ENCODE data around the gene SPRED1.

The SPRED1 gene

GRCh38 chr15:38285456-38285855 is 32.8 kb downstream of the SPRED1 start:
- DNase-seq: no peak

- no peak for DNase-seq
Measured at GRCh38 chr15:38294126-38294525, 41.5 kb downstream of the SPRED1 start.

GRCh38 chr15:38297623-38298388 is 45.2 kb downstream of the SPRED1 start:
- DNase-seq: no peak

GRCh38 chr15:38299216-38299615 is 46.6 kb downstream of the SPRED1 start:
- no peak for DNase-seq

- DNase-seq: no peak
Measured at GRCh38 chr15:38300395-38300794, 47.8 kb downstream of the SPRED1 start.

- DNase-seq: no peak
Measured at GRCh38 chr15:38304481-38304880, 51.8 kb downstream of the SPRED1 start.

- no peak for DNase-seq
Measured at GRCh38 chr15:38307251-38307650, 54.6 kb downstream of the SPRED1 start.

- no peak for DNase-seq
Measured at GRCh38 chr15:38307861-38308641, 55.4 kb downstream of the SPRED1 start.

GRCh38 chr15:38308797-38309196 is 56.2 kb downstream of the SPRED1 start:
- no peak for DNase-seq

- no peak for DNase-seq
Measured at GRCh38 chr15:38312190-38312589, 59.6 kb downstream of the SPRED1 start.

GRCh38 chr15:38316311-38316710 is 63.7 kb downstream of the SPRED1 start:
- DNase-seq: no peak

GRCh38 chr15:38320181-38320580 is 67.5 kb downstream of the SPRED1 start:
- DNase-seq: no peak

GRCh38 chr15:38320866-38321265 is 68.2 kb downstream of the SPRED1 start:
- DNase-seq: no peak

- DNase-seq: no peak
Measured at GRCh38 chr15:38323895-38324294, 71.3 kb downstream of the SPRED1 start.

GRCh38 chr15:38324939-38325647 is 72.5 kb downstream of the SPRED1 start:
- no peak for DNase-seq

- DNase-seq: no peak
Measured at GRCh38 chr15:38325648-38325990, 73.0 kb downstream of the SPRED1 start.

GRCh38 chr15:38332711-38333110 is 80.1 kb downstream of the SPRED1 start:
- DNase-seq: no peak

GRCh38 chr15:38335116-38335515 is 82.5 kb downstream of the SPRED1 start:
- no peak for DNase-seq

- no peak for DNase-seq
Measured at GRCh38 chr15:38344351-38344750, 91.7 kb downstream of the SPRED1 start.

GRCh38 chr15:38349251-38349650 is 96.6 kb downstream of the SPRED1 start:
- no peak for DNase-seq

GRCh38 chr15:38351466-38351865 is 98.8 kb downstream of the SPRED1 start:
- DNase-seq: no peak

GRCh38 chr15:38354315-38354929 is 101.8 kb downstream of the SPRED1 start:
- peak; percentile 40 for DNase-seq

- no peak for DNase-seq
Measured at GRCh38 chr15:38362355-38362754, 109.7 kb downstream of the SPRED1 start.

Measured in activated T-cell treated with anti-CD3 and anti-CD28 coated beads, Interleukin-2, amount 50 U/mL, for 1 hour (primary cell).